AG04450 (cell line): ENCODE data around the gene CPNE4. TPM values are rescaled to one million over a fixed set of nuclear protein-coding genes. Genes with fewer than 3 reads are reported as not detected.

Experiments used
- CTCF ChIA-PET: fragments of 300-600, 350-600 bp; formaldehyde crosslinking; extraction: SDS; loops from one replicate; lab custom pipeline; 2022; ENCODE audit warnings: antibody characterized with exemption, inconsistent platforms; lab: Charles Lee
- POLR2A ChIA-PET: fragments of 350-600 bp; formaldehyde crosslinking; extraction: SDS; loops from one replicate; lab custom pipeline; 2021; ENCODE audit warnings: antibody characterized with exemption, inconsistent platforms; lab: Yijun Ruan, JAX
- DNase-seq: peaks from one replicate; pipeline ENCODE4 v3.0.0-alpha.2; 2011; ENCODE audit warnings: low read depth, low spot score
- H3K27ac ChIP-seq: one replicate; pipeline ENCODE4 v1.5.1; 2012; ENCODE audit warnings: low read depth, low read length, control low read depth
- H3K27me3 ChIP-seq: one replicate; pipeline ENCODE4 v1.6.0; 2012; ENCODE audit warnings: low read length; ENCODE audit not compliant: control insufficient read depth, insufficient read depth
- H3K4me3 ChIP-seq: 2 replicates; pipeline ENCODE4 v1.5.1; 2011; ENCODE audit warnings: mild to moderate bottlenecking, low read depth, low read length, control low read depth
- H3K9me3 ChIP-seq: 2 replicates; pipeline ENCODE4 v1.5.1; 2012; ENCODE audit warnings: low read length; ENCODE audit not compliant: control insufficient read depth, insufficient read depth
- CTCF ChIP-seq: IDR thresholded peaks from 2 replicates; pipeline ENCODE4 v1.5.1; 2011; ENCODE audit warnings: low read depth, low read length, control low read depth, inconsistent platforms
- polyA plus RNA-seq: library from polyadenylated mRNA; depleted of rRNA; stranded (reverse); fragments of >200 nt; gene quantifications from 2 replicates; pipeline ENCODE4 v1.2.3, GENCODE V29; 2011

The CPNE4 gene
- polyA plus RNA-seq, 1 experiment: not detected

- Histone ChIP-seq H3K27ac (no peak overlapping the region), H3K9me3 (no peaks in the 10 kb centered on the region), H3K27me3 (no peaks in the 10 kb centered on the region), H3K4me3 (no peak overlapping the region)
- no peak for TF ChIP-seq CTCF
- ChIA-PET POLR2A (no interaction called here), CTCF (no interaction called here)
- no peak for DNase-seq
These were observed 90.1 kb downstream of the CPNE4 start for GRCh38 chr3:131944676-131945075.

GRCh38 chr3:131933665-131934064, 101.1 kb downstream of the CPNE4 start:
- POLR2A ChIA-PET: no interaction called here
- no peak overlapping the region for H3K27ac ChIP-seq
- TF ChIP-seq CTCF: no peak
- CTCF ChIA-PET: no interaction called here
- no peak for DNase-seq
- no peak overlapping the region for H3K4me3 ChIP-seq
- no peaks in the 10 kb centered on the region for H3K9me3 ChIP-seq
- no peaks in the 10 kb centered on the region for H3K27me3 ChIP-seq

GRCh38 chr3:131928593-131928992, 106.2 kb downstream of the CPNE4 start:
- ChIA-PET POLR2A (no interaction called here), CTCF (no interaction called here)
- Histone ChIP-seq H3K27ac (no peak overlapping the region), H3K9me3 (no peaks in the 10 kb centered on the region), H3K27me3 (no peaks in the 10 kb centered on the region), H3K4me3 (no peak overlapping the region)
- DNase-seq: no peak
- no peak for TF ChIP-seq CTCF

GRCh38 chr3:131925571-131925970, 109.2 kb downstream of the CPNE4 start:
- Histone ChIP-seq H3K27ac (no peak overlapping the region), H3K9me3 (no peaks in the 10 kb centered on the region), H3K27me3 (no peaks in the 10 kb centered on the region), H3K4me3 (no peak overlapping the region)
- peak; percentile 21 for DNase-seq
- no peak for TF ChIP-seq CTCF
- CTCF ChIA-PET: no interaction called here
- POLR2A ChIA-PET: no interaction called here

GRCh38 chr3:131922356-131922755, 112.5 kb downstream of the CPNE4 start:
- ChIA-PET POLR2A (no interaction called here), CTCF (interaction anchor here (1.0 kb wide), 1 partner anchor 127 kb away, joined by 3 read pairs; no protein-coding TSS in a partner anchor)
- H3K9me3 ChIP-seq: no peaks in the 10 kb centered on the region
- TF ChIP-seq CTCF: no peak
- no peaks in the 10 kb centered on the region for H3K27me3 ChIP-seq
- no peak for DNase-seq
- H3K27ac ChIP-seq: no peak overlapping the region
- H3K4me3 ChIP-seq: no peak overlapping the region
